ENCODE results near the gene CCIN.

DNA sequence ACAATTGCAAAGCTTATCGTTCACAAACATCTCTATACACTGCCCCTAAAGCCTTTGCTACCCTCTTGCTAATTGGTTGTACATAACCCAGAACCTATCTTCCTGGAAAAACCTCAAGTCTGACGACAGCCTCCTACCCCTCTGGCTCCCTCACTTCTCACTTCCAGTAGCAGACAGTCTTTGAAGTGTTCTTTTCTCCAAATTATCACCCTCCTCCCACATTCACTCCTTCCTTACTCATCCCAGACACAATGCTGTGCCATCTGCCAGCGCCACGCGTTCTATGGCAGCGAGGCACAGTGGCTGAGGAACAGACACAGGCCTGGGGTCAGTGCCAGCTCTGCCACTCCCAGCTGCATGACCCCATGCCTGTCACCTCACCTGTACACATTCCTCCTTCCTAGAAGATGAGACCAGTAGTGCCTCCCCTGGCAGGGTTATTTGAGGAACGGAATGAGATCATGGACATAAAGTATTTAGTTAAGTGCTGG, 49.3 kb downstream of the CCIN start:
- TF ChIP-seq CTCF (IDR thresholded peaks at IDR 0.05) (no peak), POLR2A (IDR thresholded peaks at IDR 0.05) (no peak)
